ACC112 (cell line): ENCODE results near the gene PLA2G10.
A peak's percentile ranks its signal among the peaks of the same experiment; 100 is the strongest.
"Not testable (repeated sequence)": the region's sequence is repeated elsewhere in the genome, so short reads cannot be mapped to it uniquely, and the experiment has no call there.

Source experiments
- H2AFZ ChIP-seq: fragments of 200-600 bp; sonication (generic); one replicate; pipeline ENCODE4 v1.6.0; 2017; ENCODE audit warnings: antibody characterized with exemption, low read length; ENCODE audit not compliant: unreplicated experiment
- H3K27ac ChIP-seq: fragments of 200-600 bp; sonication (generic); 2 replicates; pipeline ENCODE4 v1.5.1; 2014; ENCODE audit warnings: low read depth, mild to moderate bottlenecking, antibody characterized with exemption, low read length, moderate library complexity
- H3K27me3 ChIP-seq: fragments of 200-600 bp; sonication (generic); 2 replicates; pipeline ENCODE4 v1.6.1; 2014; ENCODE audit warnings: mild to moderate bottlenecking, antibody characterized with exemption, low read length, moderate library complexity, mixed read lengths; ENCODE audit not compliant: insufficient read depth
- H3K36me3 ChIP-seq: fragments of 200-600 bp; sonication (generic); 2 replicates; pipeline ENCODE4 v1.6.1; 2016; ENCODE audit warnings: mild to moderate bottlenecking, antibody characterized with exemption, low read length, moderate library complexity, mixed read lengths; ENCODE audit not compliant: insufficient read depth
- H3K4me1 ChIP-seq: fragments of 200-600 bp; sonication (generic); one replicate; pipeline ENCODE4 v1.6.1; 2016; ENCODE audit warnings: low read length, mixed read lengths; ENCODE audit not compliant: insufficient read depth, unreplicated experiment, control insufficient read depth
- H3K4me3 ChIP-seq: fragments of 200-600 bp; sonication (generic); 2 replicates; pipeline ENCODE4 v1.5.1; 2014; ENCODE audit warnings: mild to moderate bottlenecking, low read depth, low read length
- H3K79me2 ChIP-seq: fragments of 200-600 bp; sonication (generic); one replicate; pipeline ENCODE4 v1.6.0; 2016; ENCODE audit warnings: low read length; ENCODE audit not compliant: control insufficient read depth, unreplicated experiment, insufficient read depth

The PLA2G10 gene

DNA sequence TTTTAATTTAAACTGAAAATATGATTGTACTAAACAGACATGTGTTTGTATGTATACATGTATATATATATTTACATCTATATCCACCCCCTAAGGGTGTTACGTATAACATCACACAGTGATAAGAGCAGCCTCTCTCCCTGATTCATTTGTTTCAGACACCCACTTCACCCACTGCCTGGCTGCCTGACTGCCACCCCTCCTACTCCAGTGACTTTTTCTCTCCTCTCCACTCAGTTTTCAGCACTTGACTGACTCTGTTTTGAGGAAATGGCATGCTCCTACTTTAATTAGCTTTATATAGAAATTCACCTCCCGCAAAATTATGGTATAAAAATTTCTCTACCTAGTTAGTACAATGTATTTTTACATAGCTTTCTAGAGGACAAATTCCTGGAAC is 41.4 kb downstream of the PLA2G10 start:
- Histone ChIP-seq H3K4me1 (no peaks in the 10 kb centered on the region), H3K27ac (no peak overlapping the region), H3K27me3 (no peaks in the 10 kb centered on the region), H3K4me3 (no peak overlapping the region), H2AFZ (no peak overlapping the region), H3K36me3 (peaks cover 20% of the 10 kb centered on the region), H3K79me2 (peaks cover 3% of the 10 kb centered on the region)

DNA sequence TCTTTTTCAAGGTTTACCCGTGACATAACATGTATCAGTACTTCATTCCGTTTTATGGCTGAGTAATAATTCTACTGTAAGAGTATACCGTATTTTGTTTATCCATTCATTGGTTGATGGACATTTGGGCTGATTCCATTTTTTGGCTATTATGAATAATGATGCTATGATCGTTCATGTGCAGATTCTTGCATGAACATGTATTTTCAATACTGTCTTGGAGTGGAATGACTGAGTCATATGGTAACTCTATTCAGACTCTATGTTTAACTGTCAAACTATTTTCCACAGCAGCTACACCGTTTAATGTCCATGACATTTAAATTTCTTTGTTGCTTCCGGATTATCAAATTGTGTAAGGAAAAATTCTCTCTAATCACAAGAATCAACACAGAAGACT is 43.5 kb downstream of the PLA2G10 start:
- Histone ChIP-seq H3K27ac (no peak overlapping the region), H3K79me2 (peaks cover 3% of the 10 kb centered on the region), H3K4me1 (no peaks in the 10 kb centered on the region), H3K4me3 (no peak overlapping the region), H3K27me3 (no peaks in the 10 kb centered on the region), H2AFZ (no peak overlapping the region), H3K36me3 (peaks cover 21% of the 10 kb centered on the region)

DNA sequence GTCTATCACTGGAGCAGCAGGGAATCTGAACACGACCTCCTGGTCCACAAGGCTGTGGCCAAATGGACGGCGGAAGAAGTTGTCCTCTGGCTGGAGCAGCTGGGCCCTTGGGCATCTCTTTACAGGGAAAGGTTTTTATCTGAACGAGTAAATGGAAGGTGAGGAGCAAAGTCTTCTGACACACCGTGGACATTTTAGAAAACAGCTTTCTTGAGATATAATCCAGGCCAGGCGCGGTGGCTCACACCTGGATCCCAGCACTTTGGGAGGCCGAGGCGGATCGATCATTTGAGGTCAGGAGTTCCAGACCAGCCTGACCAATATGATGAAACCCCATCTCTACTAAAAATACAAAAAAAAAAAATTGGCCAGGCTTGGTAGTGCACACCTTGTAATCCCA is 44.3 kb downstream of the PLA2G10 start:
- Histone ChIP-seq H3K36me3 (peaks cover 24% of the 10 kb centered on the region), H3K79me2 (peaks cover 3% of the 10 kb centered on the region), H2AFZ (no peak overlapping the region), H3K27ac (no peak overlapping the region), H3K27me3 (no peaks in the 10 kb centered on the region), H3K4me3 (no peak overlapping the region), H3K4me1 (no peaks in the 10 kb centered on the region)

DNA sequence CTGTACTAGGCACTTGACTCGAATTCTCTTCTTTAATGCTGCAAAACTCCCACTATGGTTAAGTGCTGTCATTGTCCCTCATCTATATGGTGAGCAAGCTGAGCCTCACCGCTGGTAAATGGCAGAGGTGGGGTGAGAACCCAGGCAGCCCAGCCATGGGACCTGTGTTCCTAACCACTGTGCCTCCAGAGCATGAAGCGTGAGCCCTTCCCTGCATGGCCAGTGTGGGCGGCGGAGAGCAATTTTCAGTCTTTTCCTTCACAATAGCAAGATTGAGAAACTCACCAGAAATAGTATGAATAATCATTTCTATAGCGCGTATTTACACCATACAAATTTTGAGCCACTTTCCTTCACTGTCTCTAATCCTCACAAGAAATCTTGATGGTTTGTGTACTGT is 52.2 kb downstream of the PLA2G10 start:
- H3K79me2 ChIP-seq: peaks cover 66% of the 10 kb centered on the region
- H3K4me3 ChIP-seq: no peak overlapping the region
- H3K27ac ChIP-seq: no peak overlapping the region
- H3K4me1 ChIP-seq: no peaks in the 10 kb centered on the region
- H3K27me3 ChIP-seq: no peaks in the 10 kb centered on the region
- H2AFZ ChIP-seq: no peak overlapping the region
- peaks cover 20% of the 10 kb centered on the region for H3K36me3 ChIP-seq

DNA sequence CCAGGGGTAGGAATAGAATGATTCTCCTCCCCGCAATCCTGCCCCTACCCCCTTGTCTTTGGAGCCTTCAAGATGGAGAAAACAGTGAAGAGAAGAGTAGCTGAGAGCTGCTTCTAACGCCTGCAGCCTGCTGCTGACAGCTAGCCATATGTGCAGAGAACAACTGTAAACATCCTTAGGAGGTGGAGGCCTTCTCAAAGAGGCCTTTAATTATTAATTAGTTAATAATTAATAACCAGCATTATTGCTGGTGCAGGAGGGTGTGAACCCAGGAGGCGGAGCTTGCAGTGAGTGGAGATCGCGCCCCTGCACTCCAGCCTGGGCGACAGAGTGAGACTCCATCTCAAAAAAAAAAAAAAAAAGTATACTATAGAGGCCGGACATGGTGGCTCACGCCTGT is 52.9 kb downstream of the PLA2G10 start:
- no peak overlapping the region for H3K27ac ChIP-seq
- no peaks in the 10 kb centered on the region for H3K4me1 ChIP-seq
- H2AFZ ChIP-seq: no peak overlapping the region

DNA sequence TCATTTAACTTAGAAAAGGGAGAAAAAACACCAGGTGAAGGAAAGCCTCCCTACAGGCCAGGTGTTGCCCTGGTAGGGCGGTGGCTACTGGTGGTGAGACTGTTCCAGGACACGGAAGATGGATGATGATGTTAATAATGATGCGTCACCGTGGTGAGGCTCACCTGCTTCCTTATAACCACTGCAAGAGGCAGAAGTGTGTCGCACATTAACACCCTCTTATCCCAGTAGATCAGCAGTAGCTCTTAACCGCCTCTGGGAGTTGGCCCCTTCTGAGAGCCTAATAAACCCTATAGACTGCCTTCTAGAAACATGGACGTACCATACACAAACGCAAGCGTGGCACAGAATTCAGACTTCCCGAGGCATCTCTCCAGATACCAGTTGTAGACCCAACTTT is 53.6 kb downstream of the PLA2G10 start:
- Histone ChIP-seq H2AFZ (no peak overlapping the region), H3K4me3 (no peak overlapping the region), H3K36me3 (peaks cover 16% of the 10 kb centered on the region), H3K27ac (no peak overlapping the region), H3K79me2 (peaks cover 79% of the 10 kb centered on the region), H3K4me1 (no peaks in the 10 kb centered on the region), H3K27me3 (no peaks in the 10 kb centered on the region)

More for the DNA sequence above, 52.9 kb downstream of the PLA2G10 start:
- Histone ChIP-seq H3K27me3 (no peaks in the 10 kb centered on the region), H3K4me3 (no peak overlapping the region), H3K36me3 (peaks cover 21% of the 10 kb centered on the region), H3K79me2 (peaks cover 72% of the 10 kb centered on the region)

DNA sequence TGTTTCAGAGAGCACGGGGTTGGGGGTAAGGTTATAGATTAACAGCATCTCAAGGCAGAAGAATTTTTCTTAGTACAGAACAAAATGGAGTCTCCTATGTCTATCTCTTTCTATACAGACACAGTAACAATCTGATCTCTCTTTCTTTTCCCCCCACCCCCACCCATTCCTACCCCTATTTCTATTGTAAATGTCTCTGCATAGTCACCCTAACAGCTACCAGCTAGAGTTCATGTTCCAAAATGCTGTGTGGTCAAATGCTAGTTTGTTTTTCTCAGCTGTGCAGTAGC is 57.2 kb downstream of the PLA2G10 start:
- H3K27me3 ChIP-seq, H3K4me3 ChIP-seq, H2AFZ ChIP-seq, H3K27ac ChIP-seq: not testable (repeated sequence)
- H3K4me1 ChIP-seq: peaks cover 15% of the 10 kb centered on the region
- peaks cover 14% of the 10 kb centered on the region for H3K36me3 ChIP-seq
- peaks cover 88% of the 10 kb centered on the region for H3K79me2 ChIP-seq

DNA sequence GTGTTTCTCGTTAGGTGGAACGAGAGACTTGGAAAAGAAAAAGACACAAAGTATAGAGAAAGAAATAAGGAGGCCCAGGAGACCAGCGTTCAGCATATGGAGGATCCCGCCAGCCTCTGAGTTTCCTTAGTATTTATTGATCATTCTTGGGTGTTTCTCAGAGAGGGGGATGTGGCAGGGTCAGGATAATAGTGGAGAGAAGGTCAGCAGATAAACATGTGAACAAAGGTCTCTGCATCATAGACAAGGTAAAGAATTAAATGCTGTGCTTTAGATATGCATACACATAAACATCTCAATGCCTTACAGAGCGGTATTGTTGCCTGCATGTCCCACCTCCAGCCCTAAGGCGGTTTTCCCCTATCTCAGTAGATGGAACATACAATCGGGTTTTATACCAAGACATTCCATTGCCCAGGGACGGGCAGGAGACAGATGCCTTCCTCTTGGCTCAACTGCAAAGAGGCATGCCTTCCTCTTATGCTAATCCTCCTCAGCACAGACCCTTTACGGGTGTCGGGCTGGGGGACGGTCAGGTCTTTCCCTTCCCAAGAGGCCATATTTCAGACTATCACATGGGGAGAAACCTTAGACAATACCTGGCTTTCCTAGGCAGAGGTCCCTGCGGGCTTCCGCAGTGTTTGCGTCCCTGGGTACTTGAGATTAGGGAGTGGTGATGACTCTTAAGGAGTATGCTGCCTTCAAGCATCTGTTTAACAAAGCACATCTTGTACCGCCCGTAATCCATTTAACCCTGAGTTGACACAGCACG is 57.7 kb downstream of the PLA2G10 start:
- H3K4me3 ChIP-seq, H3K27ac ChIP-seq, H2AFZ ChIP-seq, H3K27me3 ChIP-seq: not testable (repeated sequence)
- Histone ChIP-seq H3K4me1 (peaks cover 19% of the 10 kb centered on the region), H3K36me3 (peaks cover 14% of the 10 kb centered on the region), H3K79me2 (peaks cover 83% of the 10 kb centered on the region)

DNA sequence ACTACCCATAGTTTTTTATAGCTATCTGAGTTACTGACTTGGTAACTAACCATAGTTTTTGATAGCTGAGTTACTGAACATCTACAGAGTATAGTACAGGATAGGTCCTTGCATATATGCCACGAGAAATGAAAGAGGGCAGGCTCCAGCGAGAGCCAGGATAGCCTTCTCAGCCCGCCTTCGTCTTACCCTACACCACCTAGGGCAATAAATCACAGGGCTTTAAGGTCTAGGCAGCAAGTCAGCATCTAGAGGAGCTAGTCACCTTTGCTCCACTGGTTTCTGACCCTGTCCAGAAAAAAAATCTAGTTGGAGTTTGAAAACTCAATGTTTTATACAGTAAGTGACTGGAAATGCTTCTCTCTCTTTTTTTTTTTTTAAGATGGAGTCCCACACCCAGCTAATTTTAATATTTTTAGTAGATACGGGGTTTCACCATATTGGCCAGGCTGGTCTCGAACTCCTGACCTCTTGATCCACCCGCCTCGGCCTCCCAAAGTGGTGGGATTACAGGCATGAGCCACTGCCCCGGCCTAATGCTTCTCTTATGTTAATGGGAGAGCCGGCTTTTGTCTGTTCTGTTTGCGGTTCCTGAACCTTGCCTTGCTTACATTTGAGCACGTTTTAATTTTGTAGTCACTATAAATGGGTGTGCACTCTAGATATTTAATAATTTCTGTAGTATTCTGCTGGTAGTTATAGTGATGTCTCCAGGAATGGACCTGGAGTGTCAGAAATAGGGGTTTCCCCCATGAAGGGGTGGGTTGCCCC is 58.5 kb downstream of the PLA2G10 start:
- no peaks in the 10 kb centered on the region for H3K27me3 ChIP-seq
- H3K27ac ChIP-seq: no peak overlapping the region
- H3K36me3 ChIP-seq: peaks cover 14% of the 10 kb centered on the region
- H3K4me3 ChIP-seq: no peak overlapping the region
- H3K79me2 ChIP-seq: peaks cover 77% of the 10 kb centered on the region
- H3K4me1 ChIP-seq: peaks cover 20% of the 10 kb centered on the region
- no peak overlapping the region for H2AFZ ChIP-seq

DNA sequence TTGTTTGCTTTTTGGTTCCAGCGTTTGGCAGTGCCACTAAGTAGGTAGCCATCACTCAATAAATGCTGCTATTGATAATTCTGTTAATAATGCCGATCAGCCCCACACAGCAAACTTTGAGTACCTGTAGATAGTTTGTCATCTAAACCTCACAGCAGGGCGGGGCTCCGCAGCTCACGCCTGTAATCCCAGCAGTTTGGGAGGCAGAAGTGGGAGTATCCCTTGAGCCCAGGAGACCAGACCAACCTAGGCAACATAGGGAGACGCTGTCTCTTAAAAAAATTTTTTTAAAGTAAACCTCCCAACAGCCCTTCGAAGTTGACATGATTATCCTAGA is 59.8 kb downstream of the PLA2G10 start:
- Histone ChIP-seq H3K4me3 (peak overlapping the region; percentile 87), H3K4me1 (peaks cover 23% of the 10 kb centered on the region), H3K79me2 (peaks cover 70% of the 10 kb centered on the region), H3K27me3 (no peaks in the 10 kb centered on the region), H3K27ac (no peak overlapping the region), H3K36me3 (peaks cover 14% of the 10 kb centered on the region), H2AFZ (no peak overlapping the region)
